ENCODE results near the gene DRD3. TPM values are rescaled to one million over a fixed set of nuclear protein-coding genes. Genes with fewer than 3 reads are reported as not detected.

The DRD3 gene
- total and polyA plus RNA-seq, 2 of the 8 experiments (the other 6 are each of a cell fraction or from before 2014, with no cell fraction given), result 0.32 to 1.3 TPM

DNA sequence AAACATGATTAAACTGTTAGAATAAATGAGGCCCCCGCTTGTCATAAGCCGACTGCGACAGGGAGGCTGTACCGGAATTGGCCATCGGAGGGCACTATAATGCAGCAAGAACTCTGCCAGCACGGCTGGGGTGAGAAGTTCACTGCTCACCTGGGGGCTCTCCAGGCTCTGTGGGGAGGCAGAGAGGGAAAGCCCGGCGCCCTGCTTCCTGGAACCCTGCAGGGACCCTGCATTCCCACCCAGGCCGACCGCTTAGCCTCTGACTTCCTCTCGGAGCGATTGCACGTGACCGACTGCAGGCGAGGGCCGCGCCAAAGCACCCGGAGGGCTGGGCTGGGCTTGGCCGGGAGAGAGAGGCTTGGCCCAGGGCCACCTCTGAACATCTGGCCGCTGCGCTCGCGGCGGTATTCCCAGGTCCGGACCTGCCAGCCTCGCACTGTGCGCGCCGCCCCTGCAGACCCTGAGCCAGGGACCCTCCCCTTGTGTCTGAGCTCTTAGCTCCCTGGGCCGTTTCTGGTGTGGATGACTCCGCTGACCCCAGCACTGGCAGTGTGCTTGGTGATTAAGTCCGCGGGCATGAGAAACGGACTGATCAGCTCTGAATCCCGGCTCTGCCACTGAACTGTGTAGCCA is 26.2 kb downstream of the DRD3 start:
- Histone ChIP-seq H2BK120ac (replicated peaks; ENCODE audit: low read depth, low read length) (peak overlapping the region; percentile 35), H3K23ac (ENCODE audit: insufficient read length) (no peak overlapping the region), H3K14ac (ENCODE audit: insufficient read length) (no peak overlapping the region), H4K8ac (ENCODE audit: extremely low read depth, insufficient read depth, low read length) (peak overlapping the region; percentile 42; the same call in 1 of the 2 replicates), H3K27ac (ENCODE audit: low read depth, low read length) (no peak overlapping the region), H3K23me2 (ENCODE audit: low read depth, low read length) (no peaks in the 10 kb centered on the region), H4K5ac (ENCODE audit: insufficient read length, low read depth, low read length) (peak overlapping the region; percentile 4), H3K36me3 (ENCODE audit: control insufficient read depth in 2 of 4, insufficient read depth in 4 of 4, low read length in 3 of 4) (no peaks in the 10 kb centered on the region), H2BK20ac (ENCODE audit: low read length) (peak overlapping the region; percentile 97; the same call in 1 of the 2 replicates), H3K79me2 (ENCODE audit: control insufficient read depth in 1 of 2, insufficient read depth in 2 of 2, low read length in 2 of 2) (no peaks in the 10 kb centered on the region), H3K9me3 (ENCODE audit: insufficient read depth in 2 of 2, low read depth in 1 of 2, low read length in 1 of 2) (no peaks in the 10 kb centered on the region), H4K91ac (replicated peaks; ENCODE audit: insufficient read length, low read length) (peak overlapping the region; percentile 92), H2BK15ac (ENCODE audit: low read length) (peak overlapping the region; percentile 34; the same call in 1 of the 2 replicates), H3K4me1 (replicated peaks in 1 of 4; ENCODE audit: control insufficient read depth in 3 of 4, insufficient read depth in 4 of 4, low read length in 3 of 4) (peaks cover 12 to 20% (median 18%) of the 10 kb centered on the region in 4 experiments), H2AFZ (ENCODE audit: low read length) (no peak overlapping the region), H3K27me3 (replicated peaks in 1 of 4; ENCODE audit: control insufficient read depth in 3 of 4, extremely low read depth in 1 of 4, insufficient read depth in 3 of 4, low read length in 3 of 4) (no peaks in the 10 kb centered on the region; a peak in 1 of 7 replicates), H3K18ac (ENCODE audit: extremely low read depth, low read length) (peak overlapping the region; percentile 95), H3K4ac (replicated peaks; ENCODE audit: insufficient read length, low read depth, low read length) (peak overlapping the region; percentile 82), H3K9ac (replicated peaks in 1 of 4; ENCODE audit: extremely low read depth in 1 of 4, low read depth in 3 of 4, low read length in 3 of 4) (peak overlapping the region in 2 of 4 experiments; percentile 5 to 11; a peak in 1 of 7 replicates), H2BK12ac (ENCODE audit: low read depth, low read length) (peak overlapping the region; percentile 88; the same call in 1 of the 2 replicates), H3K4me2 (ENCODE audit: insufficient read depth in 1 of 2, low read depth in 2 of 2, low read length in 2 of 2) (peak overlapping the region; percentile 3 to 61), H2AK5ac (ENCODE audit: low read depth, low read length) (no peak overlapping the region), H4K20me1 (replicated peaks in 1 of 2; ENCODE audit: control insufficient read depth in 1 of 2, insufficient read depth in 2 of 2, low read length in 2 of 2) (no peaks in the 10 kb centered on the region), H3K79me1 (ENCODE audit: low read depth, low read length) (no peaks in the 10 kb centered on the region), H3K4me3 (ENCODE audit: extremely low read depth in 1 of 4, insufficient read depth in 2 of 4, low read depth in 3 of 4, low read length in 4 of 4) (peak overlapping the region in 3 of 4 experiments; percentile 25 to 44 (median 32); a peak in 4 of 8 replicates), H3K56ac (replicated peaks; ENCODE audit: insufficient read length, low read depth, low read length) (peak overlapping the region; percentile 3), H2BK5ac (ENCODE audit: low read depth, low read length) (peak overlapping the region; percentile 84; the same call in 1 of the 2 replicates)
- 9% methylated on average over 35 of the region's 35 CpGs; no CpG with 5 or more reads in 1 of the 2 experiments for WGBS, 2 experiments (ENCODE audit: extremely low coverage in 1 of 2, insufficient coverage in 1 of 2, insufficient read length in 1 of 2, insufficient replicate concordance in 2 of 2, low coverage in 1 of 2, low lambda C conversion rate in 2 of 2, missing lambda C conversion rate in 1 of 2)
- DNase-seq (ENCODE audit: low read depth in 1 of 2, low spot score in 2 of 2) (peak; percentile 93 to 94), FAIRE-seq (peak; percentile 13)
- ChIA-PET CTCF (ENCODE audit: partially characterized antibody) (interaction anchor here (0.7 to 3.3 kb wide), 15 partner anchors 8 to 308 kb away, joined by 3 to 9 read pairs (median 4); partner anchors contain the start of genes DRD3 and TIGIT), POLR2A (ENCODE audit: partially characterized antibody) (interaction anchor here (0.6 kb wide), 1 partner anchor 90 kb away, joined by 4 read pairs; no protein-coding TSS in a partner anchor)
- TF ChIP-seq, protein P1, sequence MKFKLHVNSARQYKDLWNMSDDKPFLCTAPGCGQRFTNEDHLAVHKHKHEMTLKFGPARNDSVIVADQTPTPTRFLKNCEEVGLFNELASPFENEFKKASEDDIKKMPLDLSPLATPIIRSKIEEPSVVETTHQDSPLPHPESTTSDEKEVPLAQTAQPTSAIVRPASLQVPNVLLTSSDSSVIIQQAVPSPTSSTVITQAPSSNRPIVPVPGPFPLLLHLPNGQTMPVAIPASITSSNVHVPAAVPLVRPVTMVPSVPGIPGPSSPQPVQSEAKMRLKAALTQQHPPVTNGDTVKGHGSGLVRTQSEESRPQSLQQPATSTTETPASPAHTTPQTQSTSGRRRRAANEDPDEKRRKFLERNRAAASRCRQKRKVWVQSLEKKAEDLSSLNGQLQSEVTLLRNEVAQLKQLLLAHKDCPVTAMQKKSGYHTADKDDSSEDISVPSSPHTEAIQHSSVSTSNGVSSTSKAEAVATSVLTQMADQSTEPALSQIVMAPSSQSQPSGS (IDR thresholded peaks at IDR 0.05; ENCODE audit: low read length), result 0 out of 2 replicates have a peak, but pooled peaks have one; percentile 36
- TF ChIP-seq TEAD4 (IDR thresholded peaks at IDR 0.05; ENCODE audit: low read depth, low read length), result peak; percentile 64; the same call in 1 of the 2 replicates
- TF ChIP-seq ASH2L (IDR thresholded peaks at IDR 0.05; ENCODE audit: low read length), result peak; percentile 82
- 0 out of 2 replicates have a peak, but pooled peaks have one; percentile 11 for TF ChIP-seq RFX5 (IDR thresholded peaks at IDR 0.05; ENCODE audit: borderline replicate concordance, low read depth, low read length)
- TF ChIP-seq CTBP2 (IDR thresholded peaks at IDR 0.05; ENCODE audit: borderline replicate concordance, insufficient read depth, insufficient read length, low read length), result peak; percentile 85
- peak; percentile 53 for TF ChIP-seq KDM4A (IDR thresholded peaks at IDR 0.05; ENCODE audit: low read depth, low read length, severe bottlenecking)
- peak; percentile 69 for TF ChIP-seq NANOG (IDR thresholded peaks at IDR 0.05; ENCODE audit: insufficient read depth, low read depth, low read length, poor library complexity, severe bottlenecking)
- peak in 1 of 2 experiments; percentile 71; a peak in 1 of 3 replicates for TF ChIP-seq EP300 (IDR thresholded peaks at IDR 0.05; ENCODE audit: borderline replicate concordance in 1 of 2, low read depth in 2 of 2, low read length in 2 of 2)
- no peak for TF ChIP-seq NRF1 (IDR thresholded peaks at IDR 0.05; ENCODE audit: low read depth, low read length)
